Brain microvascular endothelial cell (primary cell): ENCODE data around the gene ROR1.

Experiments used
- DNase-seq: peaks from one replicate; pipeline ENCODE4 v3.0.0-alpha.2; 2020
- H3K27ac ChIP-seq: fragments of 250-450 bp; sonication (Bioruptor Pico); 2 replicates; pipeline ENCODE4 v1.5.1; 2020; ENCODE audit warnings: mild to moderate bottlenecking, moderate library complexity
- H3K27me3 ChIP-seq: fragments of 250-450 bp; sonication (Bioruptor Pico); replicated peaks from 2 replicates; pipeline ENCODE4 v1.5.1; 2020; ENCODE audit warnings: mild to moderate bottlenecking
- H3K36me3 ChIP-seq: fragments of 250-450 bp; sonication (Bioruptor Pico); replicated peaks from 2 replicates; pipeline ENCODE4 v1.5.1; 2020; ENCODE audit warnings: mild to moderate bottlenecking
- H3K4me3 ChIP-seq: 2 replicates; pipeline ENCODE4 v1.5.1; 2011; ENCODE audit warnings: low read depth, mild to moderate bottlenecking, control low read depth, low read length, moderate library complexity
- in situ Hi-C: cut with HindIII; loops from 2 replicates; pipeline ENCODE4 v1.10.0; 2017; ENCODE audit warnings: low sequenced_read_pairs, low pct_ligation_motif_present
- TF ChIP-seq, protein P1 (sequence below): IDR thresholded peaks from 2 replicates; pipeline ENCODE4 v1.5.1; 2011; ENCODE audit warnings: low read depth, mild to moderate bottlenecking, moderate library complexity, low read length, control low read depth, inconsistent platforms; ENCODE audit errors: missing control alignments

The ROR1 gene

DNA sequence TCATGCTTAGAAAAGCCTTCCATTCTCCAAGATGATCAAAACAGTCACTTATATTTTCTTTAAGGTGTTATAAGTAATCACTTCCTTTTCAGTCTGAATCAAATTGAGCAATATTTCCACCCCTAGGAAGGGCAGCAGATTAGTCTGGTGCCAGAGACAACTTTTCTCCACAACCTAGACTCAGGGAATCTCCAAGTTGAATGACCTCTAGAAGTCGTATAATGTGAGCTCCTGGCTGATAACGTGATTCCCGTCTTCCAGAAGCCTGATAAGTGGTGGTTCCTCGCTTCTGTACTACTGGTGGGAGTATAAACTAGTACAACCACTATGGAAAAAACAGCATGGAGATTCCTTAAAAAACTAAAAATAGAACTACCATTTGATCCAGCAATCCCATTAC, 251.2 kb downstream of the ROR1 start:
- H3K4me3 ChIP-seq = no peak overlapping the region
- H3K27me3 ChIP-seq = no peaks in the 10 kb centered on the region
- no peak overlapping the region for H3K27ac ChIP-seq
- no peaks in the 10 kb centered on the region for H3K36me3 ChIP-seq
- TF ChIP-seq, protein P1, sequence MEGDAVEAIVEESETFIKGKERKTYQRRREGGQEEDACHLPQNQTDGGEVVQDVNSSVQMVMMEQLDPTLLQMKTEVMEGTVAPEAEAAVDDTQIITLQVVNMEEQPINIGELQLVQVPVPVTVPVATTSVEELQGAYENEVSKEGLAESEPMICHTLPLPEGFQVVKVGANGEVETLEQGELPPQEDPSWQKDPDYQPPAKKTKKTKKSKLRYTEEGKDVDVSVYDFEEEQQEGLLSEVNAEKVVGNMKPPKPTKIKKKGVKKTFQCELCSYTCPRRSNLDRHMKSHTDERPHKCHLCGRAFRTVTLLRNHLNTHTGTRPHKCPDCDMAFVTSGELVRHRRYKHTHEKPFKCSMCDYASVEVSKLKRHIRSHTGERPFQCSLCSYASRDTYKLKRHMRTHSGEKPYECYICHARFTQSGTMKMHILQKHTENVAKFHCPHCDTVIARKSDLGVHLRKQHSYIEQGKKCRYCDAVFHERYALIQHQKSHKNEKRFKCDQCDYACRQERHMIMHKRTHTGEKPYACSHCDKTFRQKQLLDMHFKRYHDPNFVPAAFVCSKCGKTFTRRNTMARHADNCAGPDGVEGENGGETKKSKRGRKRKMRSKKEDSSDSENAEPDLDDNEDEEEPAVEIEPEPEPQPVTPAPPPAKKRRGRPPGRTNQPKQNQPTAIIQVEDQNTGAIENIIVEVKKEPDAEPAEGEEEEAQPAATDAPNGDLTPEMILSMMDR = no peak
- DNase-seq = no peak
- in situ Hi-C loops = no loop called here

DNA sequence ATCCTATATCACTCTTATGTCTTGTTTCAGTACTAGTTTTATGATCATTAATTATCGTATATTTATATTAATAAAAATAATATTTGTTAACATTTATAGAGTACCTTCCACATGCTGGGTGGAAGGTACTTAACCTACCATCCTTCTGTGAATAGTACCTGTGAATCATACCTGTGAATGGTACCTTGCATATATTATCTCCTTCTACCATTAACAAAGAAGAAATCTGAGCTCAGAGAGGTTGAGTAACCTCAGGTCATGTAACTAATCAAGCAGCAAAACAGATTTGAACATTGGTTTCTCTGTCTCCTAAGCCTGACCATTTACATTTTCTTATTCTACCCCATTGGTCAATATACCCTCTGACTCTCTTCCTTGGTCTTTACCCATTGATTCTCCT, 255.2 kb downstream of the ROR1 start:
- H3K36me3 ChIP-seq = no peaks in the 10 kb centered on the region
- in situ Hi-C loops = no loop called here
- DNase-seq = no peak
- H3K27me3 ChIP-seq = no peaks in the 10 kb centered on the region
- H3K27ac ChIP-seq = no peak overlapping the region
- H3K4me3 ChIP-seq = no peak overlapping the region
- TF ChIP-seq, protein P1 = no peak

DNA sequence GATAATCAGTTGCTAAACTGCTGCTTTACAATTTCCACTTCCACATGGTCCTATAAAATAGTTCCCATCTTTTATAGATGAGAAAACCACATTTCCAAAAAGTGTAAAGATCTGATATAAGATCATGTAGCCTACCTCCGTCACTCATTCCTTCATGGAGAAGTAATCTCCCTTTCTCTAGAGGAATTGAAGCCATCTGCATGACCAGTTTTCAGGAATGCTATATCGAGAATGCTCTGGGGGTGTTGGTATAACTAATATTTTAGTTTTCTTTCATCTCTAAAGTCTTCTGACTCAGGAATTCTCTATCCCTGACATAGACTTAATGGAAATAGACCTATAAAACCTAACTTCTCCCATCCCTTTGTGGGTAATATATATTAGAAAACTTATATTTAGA, 256.6 kb downstream of the ROR1 start:
- Histone ChIP-seq H3K27me3 (no peaks in the 10 kb centered on the region), H3K27ac (peak overlapping the region; percentile 68), H3K4me3 (no peak overlapping the region), H3K36me3 (no peaks in the 10 kb centered on the region)
- in situ Hi-C loops = no loop called here
- TF ChIP-seq, protein P1 = no peak
- no peak for DNase-seq

DNA sequence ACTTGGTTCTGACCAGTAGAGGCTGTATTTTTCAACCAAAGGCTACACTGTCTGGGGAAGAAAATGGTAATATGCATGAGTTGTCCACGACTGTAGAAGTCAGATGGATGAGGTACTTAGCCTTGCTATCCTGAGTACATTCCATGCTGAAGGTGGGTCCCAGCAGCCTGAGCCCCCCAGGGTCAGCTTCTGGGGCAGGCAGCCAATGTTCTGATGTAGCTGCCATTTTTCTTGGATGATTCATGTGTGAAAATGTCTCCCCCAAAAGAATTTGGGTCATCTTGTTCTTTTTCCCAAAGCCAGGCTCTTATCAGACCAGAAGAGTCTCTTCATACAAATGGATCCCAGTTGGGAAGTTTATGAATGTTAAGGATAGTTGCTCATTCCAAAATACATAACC, 257.4 kb downstream of the ROR1 start:
- TF ChIP-seq, protein P1 = no peak
- in situ Hi-C loops = no loop called here
- no peak overlapping the region for H3K4me3 ChIP-seq
- no peaks in the 10 kb centered on the region for H3K27me3 ChIP-seq
- DNase-seq = peak; percentile 68
- no peaks in the 10 kb centered on the region for H3K36me3 ChIP-seq
- H3K27ac ChIP-seq = peak overlapping the region; percentile 68

DNA sequence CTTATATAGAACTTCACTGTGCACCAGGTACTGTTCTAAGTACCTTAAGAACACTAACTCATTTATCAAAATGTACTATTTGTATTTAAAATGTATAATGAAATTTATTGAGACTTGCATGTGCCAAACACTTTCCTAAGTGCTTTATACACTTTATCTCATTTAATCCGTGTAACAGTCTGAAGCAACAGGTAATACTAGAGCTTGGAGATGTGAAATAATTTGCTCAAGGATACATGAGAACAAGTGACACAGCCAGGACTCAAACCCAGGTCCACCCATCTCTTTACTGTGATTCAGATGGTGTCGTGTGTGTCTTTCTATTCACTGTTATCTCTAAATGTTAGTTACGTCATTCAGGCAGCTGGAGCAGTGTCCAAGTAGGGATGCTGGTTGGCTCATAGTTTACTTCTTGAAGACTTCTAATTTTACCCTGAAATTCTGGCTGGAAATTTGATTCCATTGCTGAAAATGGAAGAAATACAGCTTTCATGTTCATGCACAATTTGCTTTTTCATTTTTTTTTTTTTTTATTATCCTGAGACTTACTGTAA, 259.9 kb downstream of the ROR1 start:
- in situ Hi-C loops = no loop called here
- Histone ChIP-seq H3K27ac (peak overlapping the region; percentile 59), H3K4me3 (no peak overlapping the region), H3K27me3 (no peaks in the 10 kb centered on the region), H3K36me3 (no peaks in the 10 kb centered on the region)
- peak; percentile 90 for DNase-seq
- TF ChIP-seq, protein P1 = no peak

DNA sequence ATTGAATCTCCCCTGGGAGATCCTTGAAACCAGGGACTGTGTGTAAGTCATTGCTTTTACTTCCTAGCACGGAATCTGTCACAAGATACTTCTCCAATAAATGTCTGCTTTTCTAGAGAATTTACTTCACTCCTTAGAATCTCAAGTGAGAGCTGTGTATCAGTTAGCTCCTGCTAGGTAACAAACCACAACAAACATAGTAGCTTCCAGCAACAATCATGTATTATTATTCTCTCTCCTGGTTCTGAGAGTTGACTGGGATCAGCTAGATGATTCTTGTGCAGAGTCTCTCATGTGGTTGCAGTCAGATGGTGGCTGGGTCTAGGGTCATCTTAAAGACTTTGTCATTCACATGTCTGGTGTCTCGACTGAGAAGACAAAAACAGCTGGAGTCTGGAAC, 262.7 kb downstream of the ROR1 start:
- Histone ChIP-seq H3K4me3 (no peak overlapping the region), H3K36me3 (no peaks in the 10 kb centered on the region), H3K27me3 (no peaks in the 10 kb centered on the region), H3K27ac (no peak overlapping the region)
- TF ChIP-seq, protein P1 = no peak
- in situ Hi-C loops = no loop called here
- DNase-seq = no peak
